HG02588 (cell line): ENCODE data around the gene GGA3.
"Not testable (repeated sequence)": the region's sequence is repeated elsewhere in the genome, so short reads cannot be mapped to it uniquely, and the experiment has no call there.

Experiments used
- ATAC-seq: cut with Tn5 transposase; IDR thresholded peaks from one replicate; pipeline ENCODE4 v1.9.1; 2021; ENCODE audit warnings: mild to moderate bottlenecking, moderate library complexity; ENCODE audit not compliant: unreplicated experiment

The GGA3 gene

DNA sequence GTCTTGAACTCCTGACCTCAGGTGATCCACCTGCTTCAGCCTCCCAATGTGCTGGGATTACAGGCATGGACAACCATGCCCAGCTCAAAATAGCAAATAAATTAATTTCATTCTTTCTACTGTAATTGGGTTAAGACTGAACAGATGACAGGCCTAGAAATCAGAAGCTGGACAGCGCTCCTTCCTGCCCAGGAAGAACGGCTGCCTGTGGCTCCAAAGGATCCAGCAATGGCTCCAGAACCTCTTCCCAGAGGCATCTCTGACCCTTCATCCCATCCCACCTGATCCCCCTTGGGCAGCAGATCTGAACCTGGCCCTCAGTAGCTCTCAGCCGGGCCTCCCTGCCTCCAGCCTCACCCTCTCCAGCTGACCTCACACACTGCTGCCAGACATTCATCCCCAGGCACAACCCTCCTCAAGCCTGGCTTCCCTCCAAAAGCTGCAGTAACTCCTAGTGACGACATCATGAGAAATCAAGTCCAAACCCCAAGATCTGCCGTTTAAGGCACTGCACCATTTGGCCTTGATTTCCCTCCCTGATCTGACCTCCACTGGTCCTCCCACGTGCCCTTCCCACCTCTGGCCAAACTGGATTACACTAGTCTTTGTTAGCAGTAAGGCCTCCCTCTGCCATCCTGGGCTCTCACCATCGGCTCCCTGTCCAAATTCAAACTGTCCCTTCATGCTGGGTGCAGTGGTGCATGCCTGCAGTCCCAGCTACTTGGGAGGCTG lies 12.7 kb upstream of the GGA3 start:
- no peak for ATAC-seq

DNA sequence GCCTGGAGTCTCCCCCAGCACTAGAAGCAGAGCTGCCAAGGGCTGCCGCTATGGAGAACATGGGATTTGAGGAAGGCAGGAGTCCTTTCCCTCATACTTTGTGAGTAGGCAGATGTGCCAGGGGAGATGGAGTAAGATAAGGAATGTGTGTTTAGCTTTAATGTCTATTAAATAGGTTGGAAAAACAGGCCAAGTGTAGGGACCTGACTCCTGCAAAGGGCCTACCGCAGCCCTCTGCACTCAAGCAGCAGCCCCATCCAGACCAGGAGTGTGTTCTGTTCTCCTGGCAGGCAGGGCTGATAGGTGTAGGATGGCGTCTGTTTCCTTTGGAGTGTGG lies 11.4 kb upstream of the GGA3 start:
- no peak for ATAC-seq

DNA sequence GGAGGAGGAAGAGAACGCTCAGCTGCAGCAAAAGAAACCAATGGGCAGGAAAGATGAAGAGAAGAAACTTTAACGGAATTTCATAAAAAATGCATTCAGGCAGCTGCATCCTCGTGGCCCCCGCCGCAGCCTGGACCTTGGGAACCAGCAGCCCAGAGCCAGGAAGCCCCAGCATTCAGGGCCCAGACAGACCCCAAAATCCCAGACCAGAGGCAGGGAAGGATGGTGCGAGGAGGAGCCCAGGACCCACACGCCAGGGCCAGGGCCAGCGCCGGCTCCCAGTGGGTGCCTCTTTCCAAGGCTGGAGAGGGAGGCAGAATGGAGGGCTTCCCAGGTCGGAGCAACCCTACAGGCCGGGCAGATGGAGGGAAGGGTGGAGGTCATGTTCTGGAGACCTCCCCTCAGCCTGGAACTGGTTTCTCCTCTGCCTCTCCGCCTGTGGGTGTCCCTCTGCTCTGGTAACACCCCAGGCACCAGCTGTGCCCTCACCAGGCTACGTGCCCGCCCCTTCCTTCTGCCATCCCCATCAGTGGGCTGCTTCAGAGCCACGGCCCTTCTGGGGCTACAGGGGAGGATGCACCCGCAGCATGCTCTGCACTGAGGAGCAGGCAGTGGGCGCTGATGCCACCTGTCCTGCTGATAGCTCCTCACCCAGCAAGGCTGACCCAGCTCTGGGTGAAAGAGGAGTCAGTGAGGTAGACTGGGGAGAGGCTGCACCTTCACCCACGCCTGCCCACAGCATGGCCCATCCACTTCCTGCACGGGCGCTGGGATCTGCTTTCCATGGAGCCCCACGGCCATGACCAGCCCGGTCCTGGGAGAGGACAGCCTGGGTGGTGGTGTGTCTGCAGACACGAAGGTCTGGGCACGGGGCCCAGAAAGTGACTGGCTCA lies 10.8 kb upstream of the GGA3 start:
- ATAC-seq: no peak

DNA sequence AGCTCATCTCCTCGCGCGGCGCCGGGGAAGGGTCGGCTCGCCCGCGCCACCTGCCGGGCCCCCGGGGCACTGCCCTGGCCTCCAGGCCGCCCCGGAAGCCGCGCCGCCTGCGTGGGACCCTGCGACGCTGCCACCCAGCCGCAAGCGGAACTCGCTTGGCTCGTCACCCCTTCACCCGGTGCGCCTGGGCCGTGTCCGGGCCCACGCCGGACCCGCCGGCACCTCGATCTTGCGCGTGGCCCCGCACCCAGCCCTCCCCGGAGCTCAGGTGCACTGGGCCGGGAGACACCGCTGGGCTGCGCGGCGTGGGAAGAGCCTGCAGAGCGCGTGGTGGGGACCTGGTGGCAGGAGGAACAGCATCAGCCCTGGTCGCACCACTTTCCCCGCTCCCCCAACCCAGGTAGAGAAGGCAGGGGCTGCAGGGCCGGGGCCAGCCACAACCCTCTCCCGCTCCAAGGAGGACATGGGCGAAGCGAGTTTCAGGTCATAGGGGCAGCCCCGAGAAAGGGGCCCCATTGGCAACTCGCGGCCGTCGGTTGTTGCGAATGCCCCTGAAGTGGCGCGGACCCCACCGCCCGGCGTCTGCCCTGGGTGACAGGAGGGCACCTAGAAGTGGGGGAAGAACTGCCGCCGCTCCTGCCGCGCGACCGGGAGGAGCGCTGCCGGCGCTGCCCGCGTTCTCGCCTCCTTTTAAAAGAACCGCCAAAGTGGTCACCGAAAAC lies 10.0 kb upstream of the GGA3 start:
- peak; percentile 70 for ATAC-seq

DNA sequence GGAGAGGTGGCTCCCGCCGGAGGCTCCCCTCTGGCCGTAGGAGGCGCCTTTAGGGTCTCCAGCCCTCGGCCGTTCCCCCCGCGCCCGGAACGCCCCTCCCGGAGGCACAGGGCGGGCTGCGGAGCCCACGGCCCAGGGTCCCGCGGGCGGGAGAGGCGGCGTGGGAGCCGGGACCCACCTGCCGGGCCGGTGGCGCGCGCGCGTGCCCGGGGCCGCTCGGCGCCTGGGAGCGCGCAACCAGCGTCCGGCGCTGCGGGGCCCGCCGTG lies 9.5 kb upstream of the GGA3 start, which contains the start of gene MIF4GD:
Gene MIF4GD (minus strand): TSS at position 266 of the 267 bp plus-strand sequence. CDS start 1,036 bp downstream, outside the sequence.
- ATAC-seq: no peak

DNA sequence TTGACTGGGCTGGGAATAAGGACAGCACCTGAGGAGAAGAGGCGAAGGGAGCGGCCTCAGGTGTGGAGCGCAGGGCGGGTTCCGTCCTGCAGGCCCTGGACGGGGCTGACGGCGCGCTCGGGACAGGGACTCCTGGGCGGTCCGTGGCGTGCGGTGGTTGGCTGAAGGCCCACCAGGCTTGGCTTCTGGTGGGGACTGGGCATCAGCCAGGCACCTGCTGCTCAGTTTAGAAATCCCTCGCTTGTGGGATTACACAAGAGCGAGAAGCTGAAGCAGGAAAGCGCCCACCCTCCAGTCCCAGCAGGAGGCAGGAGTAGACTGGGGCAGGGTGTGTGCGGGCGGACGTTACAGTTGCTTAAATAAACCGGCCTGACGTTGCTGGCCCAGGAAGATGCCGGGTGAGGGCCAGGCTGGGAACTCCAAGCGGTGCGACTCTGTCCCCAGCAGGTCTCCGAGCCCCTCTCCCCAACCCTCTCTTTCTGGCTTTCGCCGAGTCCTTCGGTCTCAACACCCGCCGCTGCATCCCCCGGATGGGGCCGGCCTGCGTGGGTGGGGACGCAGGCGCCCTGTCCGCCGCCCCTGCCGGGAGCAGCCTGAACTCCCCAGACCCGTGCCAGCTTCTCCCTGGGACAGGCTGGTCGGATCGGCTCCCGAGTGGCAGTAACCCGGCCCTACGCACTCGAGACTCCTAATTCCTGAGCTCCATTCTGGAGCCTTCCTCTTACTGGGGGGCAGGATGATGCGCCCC lies 9.0 kb upstream of the GGA3 start:
- ATAC-seq: peak; percentile 35

DNA sequence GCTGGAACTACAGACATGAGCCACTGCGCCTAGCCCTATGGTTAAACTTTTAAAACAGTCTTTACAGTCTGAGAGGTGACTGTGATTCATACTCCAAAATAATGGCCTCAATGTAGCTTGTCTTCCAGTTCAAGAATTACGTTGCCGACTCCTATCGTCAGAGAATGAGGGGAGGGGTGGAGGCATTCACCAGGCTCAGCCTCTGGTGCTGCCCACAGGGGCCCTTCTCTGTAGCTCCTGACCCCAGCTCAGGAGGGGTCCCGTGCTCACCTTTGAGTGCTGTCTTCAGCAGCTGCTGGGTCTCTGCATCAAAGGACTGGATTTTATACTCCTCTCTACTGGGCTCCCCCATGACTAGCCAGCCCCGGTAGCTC lies 8.4 kb upstream of the GGA3 start:
- ATAC-seq: no peak

DNA sequence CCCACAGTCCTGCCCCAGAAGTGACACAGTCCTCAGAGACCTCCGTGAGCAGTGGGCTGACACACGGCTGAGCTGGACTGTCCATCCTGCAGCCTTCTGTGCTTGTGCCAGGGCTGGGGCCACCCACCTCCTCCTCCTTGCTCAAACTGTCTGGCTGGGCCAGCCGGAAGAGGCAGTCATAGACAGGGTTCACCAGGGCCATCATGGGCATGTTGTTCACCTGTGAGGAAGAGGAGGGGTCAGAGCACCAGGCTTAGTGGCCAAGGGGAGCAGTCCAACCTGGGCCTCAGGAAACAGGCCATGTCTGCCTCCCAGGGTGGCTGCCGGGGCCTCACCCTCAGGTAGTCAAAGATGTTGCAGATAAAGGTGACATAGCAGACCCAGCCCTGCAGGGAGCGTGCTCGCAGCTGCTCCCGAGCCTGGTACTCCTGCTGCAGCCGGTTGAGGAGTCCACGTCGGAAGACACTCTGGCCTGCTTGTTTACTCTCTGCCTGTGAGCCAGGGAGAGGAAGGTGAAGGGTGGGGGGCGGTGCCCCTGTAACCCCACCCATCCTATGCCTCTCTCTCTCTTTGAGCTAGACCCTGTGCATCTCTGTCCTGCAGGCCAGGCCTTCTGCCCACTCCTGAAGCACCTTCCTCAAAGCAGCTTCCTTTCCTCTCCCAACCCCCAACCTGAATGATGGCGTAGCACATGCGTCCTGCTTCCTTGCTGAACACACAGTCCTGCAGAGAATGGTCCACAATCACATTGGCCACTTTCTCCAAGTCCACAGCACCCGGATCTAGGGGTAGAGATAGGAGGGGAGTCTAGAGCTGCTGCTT lies 6.2 kb upstream of the GGA3 start:
- no peak for ATAC-seq

DNA sequence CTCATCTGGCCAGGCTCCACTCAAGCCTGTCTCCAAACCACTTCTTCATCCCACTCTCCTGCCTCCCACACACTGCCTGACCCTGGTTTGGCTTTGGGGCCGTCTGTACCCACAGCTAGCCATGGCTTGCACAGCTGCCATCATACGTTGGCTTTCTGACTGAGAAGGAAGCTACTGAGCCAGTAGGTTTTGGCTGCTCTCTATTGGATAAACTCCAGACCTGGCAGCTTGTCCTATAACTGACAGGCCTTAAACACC lies 5.7 kb upstream of the GGA3 start:
- no peak for ATAC-seq

DNA sequence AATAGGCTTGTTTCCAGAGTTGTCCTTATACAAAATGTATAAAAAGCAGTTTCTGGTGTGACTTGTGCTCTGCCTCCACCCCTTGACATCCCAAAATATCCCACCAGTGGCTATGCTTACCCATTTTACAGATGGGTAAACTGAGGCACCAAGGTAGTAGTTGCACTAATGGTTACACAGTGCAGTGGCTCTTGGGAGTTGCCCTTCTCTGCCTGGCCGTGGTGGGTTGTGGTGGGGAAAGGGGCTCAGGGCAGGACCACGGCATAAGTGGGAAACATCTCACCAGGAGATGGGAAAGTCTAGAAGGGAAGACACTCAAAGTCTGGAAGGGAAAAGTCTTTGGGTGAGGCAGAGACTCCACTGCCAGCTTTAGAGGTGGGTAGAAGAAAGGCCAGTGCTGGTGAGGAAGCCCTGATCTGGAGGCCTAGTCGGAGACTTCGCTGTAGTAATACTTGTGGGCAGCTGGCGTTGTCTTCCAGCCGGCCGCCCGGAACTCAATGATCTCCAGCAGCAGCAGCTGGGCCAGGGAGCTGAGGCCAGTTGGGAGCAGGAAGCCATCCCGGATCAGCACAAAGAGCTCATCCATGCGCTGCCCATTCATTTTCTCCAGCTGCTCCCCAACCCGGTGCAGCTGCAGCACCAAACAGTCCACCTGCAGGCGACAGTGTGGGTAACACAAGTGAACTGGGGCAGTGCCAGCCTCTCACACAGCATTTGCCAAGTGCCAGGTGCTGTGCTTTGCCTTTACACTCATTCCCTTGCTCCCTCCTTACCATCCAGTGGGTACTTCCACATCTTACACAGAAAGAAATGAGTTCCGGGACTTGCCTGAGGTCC lies 5.1 kb upstream of the GGA3 start:
- no peak for ATAC-seq

DNA sequence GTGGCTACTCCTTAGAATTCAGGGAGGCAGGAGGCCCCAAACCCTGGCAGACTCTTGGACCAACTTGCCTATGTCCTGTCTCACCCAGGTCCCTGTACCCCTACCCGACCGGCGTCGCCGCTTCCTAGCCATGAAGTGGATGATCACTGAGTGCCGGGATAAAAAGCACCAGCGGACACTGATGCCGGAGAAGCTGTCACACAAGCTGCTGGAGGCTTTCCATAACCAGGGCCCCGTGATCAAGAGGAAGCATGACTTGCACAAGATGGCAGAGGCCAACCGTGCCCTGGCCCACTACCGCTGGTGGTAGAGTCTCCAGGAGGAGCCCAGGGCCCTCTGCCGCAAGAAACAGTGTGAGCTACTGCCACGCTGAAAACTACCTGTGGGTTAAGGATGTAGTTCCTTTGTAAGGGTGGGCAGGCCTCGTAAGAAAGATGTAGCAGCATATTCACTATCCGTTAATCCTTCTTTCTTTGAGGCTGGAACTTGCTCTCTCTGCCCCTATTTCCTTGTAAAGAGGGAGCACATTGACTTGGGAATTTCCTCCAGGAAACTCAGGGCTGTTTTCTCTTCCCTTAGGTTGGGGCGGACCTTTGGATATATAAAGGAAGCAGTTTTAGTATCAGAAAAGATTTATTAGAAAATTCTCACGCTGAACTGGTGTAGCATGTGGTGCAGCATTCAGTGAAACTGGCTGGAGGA lies 4.4 kb upstream of the GGA3 start:
- no peak for ATAC-seq

DNA sequence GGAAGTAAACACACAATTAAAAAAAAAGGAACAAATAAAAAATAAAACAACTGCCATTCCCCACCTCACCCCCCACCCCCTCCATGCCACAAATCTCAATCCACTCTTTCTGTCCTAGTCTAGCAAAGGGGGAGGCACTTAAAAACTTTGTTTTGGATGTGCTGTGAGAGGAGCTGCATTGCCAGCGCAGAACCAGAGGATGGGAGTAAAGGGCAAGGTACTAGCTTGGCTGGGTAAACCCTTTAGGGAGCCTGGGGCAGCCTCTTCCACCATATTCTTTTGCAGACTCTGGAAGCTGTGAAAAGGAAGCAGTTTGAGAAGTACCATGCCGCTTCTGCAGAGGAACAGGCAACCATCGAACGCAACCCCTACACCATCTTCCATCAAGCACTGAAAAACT lies 1.6 kb upstream of the GGA3 start:
- no peak for ATAC-seq

DNA sequence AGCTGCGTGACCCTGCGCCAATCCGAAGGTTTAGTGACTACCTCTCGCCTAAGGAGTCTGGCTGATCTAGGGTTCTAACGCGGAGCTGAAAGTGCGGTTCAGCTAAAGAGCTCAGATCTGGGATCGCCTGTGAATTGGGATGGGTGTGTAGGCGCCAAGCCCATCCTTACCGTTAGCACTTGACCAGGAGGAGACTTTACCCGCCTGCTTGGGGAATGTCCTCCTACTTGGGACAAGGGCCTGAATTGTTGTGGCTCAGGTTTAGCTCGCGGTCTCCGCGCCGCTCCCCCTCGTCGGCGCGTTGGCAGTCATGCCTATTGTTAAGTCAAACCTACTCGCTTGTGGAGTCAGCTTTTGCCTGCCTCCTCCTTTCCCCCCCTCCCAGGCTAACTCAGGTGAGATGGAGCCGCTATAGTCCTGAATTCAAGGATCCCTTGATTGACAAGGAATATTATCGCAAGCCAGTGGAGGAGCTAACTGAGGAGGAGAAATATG lies 753 bp upstream of the GGA3 start:
- ATAC-seq: no peak

DNA sequence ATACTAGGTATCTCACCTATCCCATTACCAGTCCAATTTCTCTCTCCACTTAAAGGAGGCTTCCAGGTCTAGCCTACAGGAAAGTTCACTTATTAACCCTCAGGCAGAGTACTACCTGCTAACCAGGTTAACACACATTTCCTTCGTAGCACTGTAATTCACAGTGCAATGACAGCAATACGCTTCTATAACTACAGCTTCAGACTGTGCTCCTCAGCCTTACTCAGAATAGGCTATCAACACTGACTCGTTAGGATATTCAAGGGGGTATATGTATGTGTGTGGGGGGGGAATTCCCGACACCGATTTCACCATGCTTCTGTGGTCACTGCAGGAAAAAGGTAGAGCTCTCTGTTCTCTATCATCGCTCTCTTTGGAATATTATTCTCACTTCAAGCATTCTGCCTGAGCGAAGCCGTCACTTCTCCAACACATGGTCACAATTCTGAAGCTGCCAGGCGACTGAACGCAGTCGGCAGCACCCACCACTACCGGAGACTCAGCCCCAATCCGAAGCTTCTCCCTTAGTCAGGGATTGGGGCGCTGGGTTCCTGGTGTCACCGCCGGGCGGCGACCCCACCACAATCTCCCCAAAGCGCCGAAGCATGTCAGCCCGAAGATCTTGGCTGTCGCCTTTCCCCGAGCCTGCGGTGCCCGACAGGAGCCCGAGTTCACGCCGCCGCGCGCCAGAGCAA lies 618 bp downstream of the GGA3 start:
- peak; percentile 25 for ATAC-seq

DNA sequence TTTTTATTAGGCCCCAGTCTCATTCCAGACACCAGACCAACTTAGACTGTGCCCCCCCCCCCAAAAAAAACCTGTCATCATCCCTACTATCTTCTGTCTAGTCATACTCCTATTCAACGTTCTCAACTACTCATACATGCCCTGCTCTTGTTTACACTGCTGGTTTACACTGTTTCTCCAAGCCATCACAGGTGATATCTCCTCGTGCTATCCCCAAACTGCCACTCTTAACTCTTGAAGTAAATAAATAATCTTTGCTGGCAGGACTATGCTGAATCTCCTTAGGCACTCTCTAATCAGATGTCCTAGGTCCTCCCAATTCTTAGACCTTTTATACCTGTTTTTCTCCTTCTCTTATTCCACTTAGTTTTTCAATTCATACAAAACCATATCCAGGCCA lies 4.2 kb downstream of the GGA3 start:
- not testable (repeated sequence) for ATAC-seq

DNA sequence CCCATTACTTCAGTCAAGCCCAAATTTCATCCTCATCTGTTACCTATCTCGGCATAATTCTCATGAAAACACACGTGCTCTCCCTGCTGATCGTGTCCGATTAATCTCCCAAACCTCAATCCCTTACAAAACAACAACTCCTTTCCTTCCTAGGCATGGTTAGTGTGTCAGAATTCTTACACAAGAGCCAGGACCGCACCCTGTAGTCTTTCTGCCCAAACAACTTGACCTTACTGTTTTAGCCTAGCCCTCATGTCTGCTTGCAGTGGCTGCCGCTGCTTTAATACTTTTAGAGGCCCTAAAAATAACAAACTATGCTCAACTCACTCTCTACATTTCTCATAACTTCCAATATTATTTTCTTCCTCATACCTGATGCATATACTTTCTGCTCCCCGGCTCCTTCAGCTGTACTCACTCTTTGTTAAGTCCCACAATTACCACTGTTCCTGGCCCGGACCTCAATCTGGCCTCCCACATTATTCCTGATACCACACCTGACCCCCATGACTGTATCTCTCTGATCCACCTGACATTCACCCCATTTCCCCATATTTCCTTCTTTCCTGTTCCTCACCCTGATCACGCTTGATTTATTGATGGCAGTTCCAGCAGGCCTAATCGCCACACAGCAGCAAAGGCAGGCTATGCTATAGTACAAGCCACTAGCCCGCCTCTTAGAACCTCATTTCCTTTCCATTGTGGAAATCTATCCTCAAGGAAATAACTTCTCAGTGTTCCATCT lies 5.3 kb downstream of the GGA3 start:
- ATAC-seq: not testable (repeated sequence)

DNA sequence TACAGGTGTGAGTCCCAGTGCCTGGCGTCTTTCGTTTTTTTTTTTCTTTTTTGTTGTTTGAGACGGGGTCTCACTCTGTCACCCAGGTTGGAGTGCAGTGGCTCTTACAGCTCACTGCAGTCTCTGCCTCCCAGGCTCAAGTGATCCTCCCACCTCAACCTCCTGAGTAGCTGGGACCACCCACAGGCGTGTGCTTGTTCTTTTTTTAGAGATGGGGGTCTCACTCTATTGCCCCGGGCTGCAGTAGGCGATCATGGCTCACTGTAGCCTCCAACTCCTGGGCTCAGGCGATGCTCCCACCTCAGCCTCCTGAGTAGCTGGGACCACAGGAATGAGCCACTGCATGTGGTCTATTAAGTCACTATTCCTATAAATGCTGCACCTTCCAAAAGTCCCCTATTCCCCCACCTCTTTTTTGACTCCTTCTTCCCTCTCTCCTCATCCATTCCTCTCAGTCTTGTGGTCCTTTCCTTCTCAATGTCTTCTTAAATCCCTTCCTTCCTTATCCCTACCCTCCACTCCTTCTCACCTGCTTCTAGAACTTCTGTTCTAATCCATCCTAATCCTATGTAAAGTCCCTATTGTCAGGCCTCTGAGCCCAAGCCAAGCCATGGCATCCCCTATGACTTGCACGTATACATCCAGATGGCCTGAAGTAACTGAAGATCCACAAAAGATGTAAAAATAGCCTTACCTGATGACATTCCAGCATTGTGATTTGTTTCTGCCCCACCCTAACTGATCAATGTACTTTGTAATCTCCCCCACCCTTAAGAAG lies 9.2 kb downstream of the GGA3 start:
- no peak for ATAC-seq
